GM23248 (cell line): ENCODE measurements around the gene S100A1. TPM values are rescaled to one million over a fixed set of nuclear protein-coding genes. Genes with fewer than 3 reads are reported as not detected.

Experiments
- DNase-seq: peaks from one replicate; pipeline ENCODE4 v3.0.0-alpha.2; 2015
- H2AFZ ChIP-seq: fragments of 200-600 bp; sonication (generic); 2 replicates; pipeline ENCODE4 v1.6.1; 2016; ENCODE audit warnings: antibody characterized with exemption
- H3F3A ChIP-seq: fragments of 200-600 bp; sonication (generic); 2 replicates; pipeline ENCODE4 v1.6.1; 2016; ENCODE audit warnings: mild to moderate bottlenecking, antibody characterized with exemption, mixed run types; ENCODE audit not compliant: insufficient read depth
- H3K27ac ChIP-seq: fragments of 200-600 bp; sonication (generic); 2 replicates; pipeline ENCODE4 v1.5.1; 2016; ENCODE audit warnings: mild to moderate bottlenecking
- H3K27me3 ChIP-seq: fragments of 200-600 bp; sonication (generic); replicated peaks from 2 replicates; pipeline ENCODE4 v1.6.1; 2016; ENCODE audit warnings: mild to moderate bottlenecking; ENCODE audit not compliant: insufficient read depth
- H3K36me3 ChIP-seq: fragments of 200-600 bp; sonication (generic); 2 replicates; pipeline ENCODE4 v1.6.1; 2016; ENCODE audit warnings: low read depth, mild to moderate bottlenecking
- H3K4me1 ChIP-seq: fragments of 200-600 bp; sonication (generic); 2 replicates; pipeline ENCODE4 v1.6.1; 2016; ENCODE audit warnings: mild to moderate bottlenecking; ENCODE audit not compliant: insufficient read depth
- H3K4me2 ChIP-seq: fragments of 200-600 bp; sonication (generic); one replicate; pipeline ENCODE4 v1.6.1; 2016; ENCODE audit warnings: mild to moderate bottlenecking; ENCODE audit not compliant: unreplicated experiment
- H3K4me3 ChIP-seq: fragments of 200-600 bp; sonication (generic); 2 replicates; pipeline ENCODE4 v1.5.1; 2016; ENCODE audit warnings: mild to moderate bottlenecking
- H3K79me2 ChIP-seq: fragments of 200-600 bp; sonication (generic); 2 replicates; pipeline ENCODE4 v1.6.1; 2016; ENCODE audit warnings: mild to moderate bottlenecking; ENCODE audit not compliant: insufficient read depth
- H3K9ac ChIP-seq: fragments of 200-600 bp; sonication (generic); 2 replicates; pipeline ENCODE4 v1.6.1; 2016; ENCODE audit warnings: mild to moderate bottlenecking
- H3K9me2 ChIP-seq: fragments of 200-600 bp; sonication (generic); 2 replicates; pipeline ENCODE4 v1.6.1; 2016; ENCODE audit warnings: mixed run types, mild to moderate bottlenecking, moderate library complexity; ENCODE audit not compliant: insufficient read depth
- H3K9me3 ChIP-seq: fragments of 200-600 bp; sonication (generic); one replicate; pipeline ENCODE4 v1.6.1; 2017; ENCODE audit warnings: low read depth
- H4K20me1 ChIP-seq: fragments of 200-600 bp; sonication (generic); 2 replicates; pipeline ENCODE4 v1.6.0; 2016; ENCODE audit not compliant: insufficient read depth
- EZH2 ChIP-seq: fragments of 200-600 bp; sonication (generic); IDR thresholded peaks from 2 replicates; pipeline ENCODE4 v1.6.1; 2018; ENCODE audit warnings: antibody characterized with exemption, mild to moderate bottlenecking; ENCODE audit not compliant: insufficient read depth, poor library complexity, severe bottlenecking
- EZH2phosphoT487 ChIP-seq: fragments of 200-600 bp; sonication (generic); IDR thresholded peaks from 2 replicates; pipeline ENCODE4 v1.6.1; 2018; ENCODE audit warnings: antibody characterized with exemption, moderate library complexity, mild to moderate bottlenecking, low read depth; ENCODE audit not compliant: insufficient read depth
- WGBS, 2 experiments: methylation state at CpG; one replicate each; pipeline ENCODE4 v1.1.6; 2015 to 2017; ENCODE audit warnings: low lambda C conversion rate in 2 of 2, low coverage in 1 of 2; ENCODE audit errors: missing lambda C conversion rate in 2 of 2; 5-methylcytosine and 5-hydroxymethylcytosine counted together
- in situ Hi-C: fragments of 300-500 bp; cut with MboI; formaldehyde crosslinking; loops from 2 replicates; pipeline ENCODE4 v1.15.0; 2020
- polyA plus RNA-seq: library from polyadenylated mRNA; unstranded; fragments of >200 nt; fragmentation: Nextera tagmentation; extraction: Ambion mirVana; gene quantifications from 2 replicates; pipeline ENCODE4 v1.2.1, GENCODE V29; 2016
- total RNA-seq: library from RNA; depleted of rRNA; stranded (reverse); fragments of >200 nt; shearing (Covaris generic); gene quantifications from 2 replicates; pipeline ENCODE4 v1.2.3, GENCODE V29; 2014

S100A1 gene
- total and polyA plus RNA-seq, 2 experiments from 2014 or later: 0.30 TPM; not detected in 1

- H3K9ac ChIP-seq: peak within 1 kb of the TSS; percentile 39; the same call in 1 of the 2 replicates
- 59 to 62% methylated on average over 10 of the region's 10 CpGs for WGBS, 2 experiments
- H3K79me2 ChIP-seq: peaks cover 23% of the 10 kb centered on the region
- H3F3A ChIP-seq: peaks cover 50% of the 10 kb centered on the region
- no peak within 1 kb of the TSS for H2AFZ ChIP-seq
- 0 out of 2 replicates have a peak within 1 kb of the TSS, but pooled peaks have one; percentile 46 for H3K27ac ChIP-seq
- no peak within 1 kb of the TSS for H3K4me3 ChIP-seq
- H4K20me1 ChIP-seq: no peaks in the 10 kb centered on the region
- TF ChIP-seq EZH2 (no peak), EZH2phosphoT487 (no peak)
- in situ Hi-C loops: no loop called here
- peak; percentile 24 for DNase-seq
- peaks cover 18% of the 10 kb centered on the region for H3K36me3 ChIP-seq
- no peak within 1 kb of the TSS for H3K4me2 ChIP-seq
- no peaks in the 10 kb centered on the region for H3K27me3 ChIP-seq
- no peaks in the 10 kb centered on the region for H3K9me3 ChIP-seq
- H3K4me1 ChIP-seq: peaks cover 20% of the 10 kb centered on the region
- H3K9me2 ChIP-seq: no peaks in the 10 kb centered on the region
These were observed 11.9 kb upstream of the S100A1 start, which contains the start of gene S100A14 for GRCh38 chr1:153616144-153616916. Gene S100A14 (minus strand): TSS chr1:153616325. CDS start chr1:153615858, 467 bp downstream.

- WGBS, 2 experiments: 51 to 53% methylated on average over 4 to 5 of the region's 5 CpGs
- no peaks in the 10 kb centered on the region for H4K20me1 ChIP-seq
- peaks cover 21% of the 10 kb centered on the region for H3K79me2 ChIP-seq
- peak overlapping the region; percentile 39; the same call in 1 of the 2 replicates for H3K9ac ChIP-seq
- no peaks in the 10 kb centered on the region for H3K27me3 ChIP-seq
- peaks cover 18% of the 10 kb centered on the region for H3K36me3 ChIP-seq
- H3K27ac ChIP-seq: 0 out of 2 replicates have a peak overlapping the region, but pooled peaks have one; percentile 46
- no peak overlapping the region for H3K4me2 ChIP-seq
- peak; percentile 40 for DNase-seq
- H3K9me2 ChIP-seq: no peaks in the 10 kb centered on the region
- H3K4me3 ChIP-seq: no peak overlapping the region
- H3K9me3 ChIP-seq: no peaks in the 10 kb centered on the region
- peaks cover 20% of the 10 kb centered on the region for H3K4me1 ChIP-seq
- H2AFZ ChIP-seq: no peak overlapping the region
- in situ Hi-C loops: no loop called here
- TF ChIP-seq EZH2 (no peak), EZH2phosphoT487 (no peak)
- H3F3A ChIP-seq: peaks cover 44% of the 10 kb centered on the region
These were observed 11.3 kb upstream of the S100A1 start for GRCh38 chr1:153616917-153617311.

- Histone ChIP-seq H3K4me1 (peaks cover 20% of the 10 kb centered on the region), H3K36me3 (peaks cover 21% of the 10 kb centered on the region), H3K27ac (peak overlapping the region; percentile 46), H4K20me1 (no peaks in the 10 kb centered on the region), H3K27me3 (no peaks in the 10 kb centered on the region), H3K79me2 (peaks cover 21% of the 10 kb centered on the region), H3K4me3 (no peak overlapping the region), H3K9me2 (no peaks in the 10 kb centered on the region), H3K9ac (peak overlapping the region; percentile 39; the same call in 1 of the 2 replicates), H3K9me3 (no peaks in the 10 kb centered on the region), H3K4me2 (no peak overlapping the region), H3F3A (peaks cover 44% of the 10 kb centered on the region), H2AFZ (no peak overlapping the region)
- no peak for TF ChIP-seq EZH2phosphoT487
- no peak for TF ChIP-seq EZH2
- peak; percentile 81 for DNase-seq
- WGBS, 2 experiments: 40 to 45% methylated on average over 6 of the region's 6 CpGs
- in situ Hi-C loops: no loop called here
These were observed 10.6 kb upstream of the S100A1 start for GRCh38 chr1:153617663-153618062.

DNA sequence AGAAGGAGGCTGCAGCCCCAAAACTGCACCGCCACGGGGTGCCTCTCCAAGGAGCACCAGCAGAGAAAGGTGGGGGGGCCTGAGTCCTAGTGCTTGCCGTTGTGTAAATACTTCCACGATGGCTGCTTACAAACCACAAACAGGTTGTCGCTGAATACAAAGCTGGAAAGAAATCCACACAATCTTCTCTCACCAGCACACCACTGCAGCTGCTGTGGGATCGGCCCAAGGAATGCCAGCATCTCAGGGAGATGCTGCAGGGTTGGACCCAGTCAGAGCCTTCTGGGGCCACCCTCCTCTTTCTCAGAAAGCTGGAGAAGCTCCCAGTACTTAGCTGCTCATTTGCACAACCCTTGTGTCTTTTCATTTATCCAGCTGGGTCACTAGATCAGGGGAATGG lies 9.1 kb upstream of the S100A1 start:
- Histone ChIP-seq H3K4me3 (no peak overlapping the region), H4K20me1 (no peaks in the 10 kb centered on the region), H3K9me3 (no peaks in the 10 kb centered on the region), H3K36me3 (peaks cover 25% of the 10 kb centered on the region), H3K79me2 (peaks cover 26% of the 10 kb centered on the region), H3K9ac (no peak overlapping the region), H3K27ac (no peak overlapping the region), H3K27me3 (no peaks in the 10 kb centered on the region), H3K4me1 (peaks cover 17% of the 10 kb centered on the region), H3F3A (peaks cover 52% of the 10 kb centered on the region), H2AFZ (no peak overlapping the region), H3K9me2 (no peaks in the 10 kb centered on the region), H3K4me2 (no peak overlapping the region)
- in situ Hi-C loops: no loop called here
- TF ChIP-seq EZH2phosphoT487 (no peak), EZH2 (no peak)
- WGBS, 2 experiments: 93 to 96% methylated on average over 6 of the region's 6 CpGs
- no peak for DNase-seq
